HepG2 (cell line): ENCODE results near the gene ELAVL3. TPM values are rescaled to one million over a fixed set of nuclear protein-coding genes. Genes with fewer than 3 reads are reported as not detected.

ENCODE experiments used
- ATAC-seq: fragments of 200-7000 bp; cut with Tn5 transposase; 3 replicates; pipeline ENCODE4 v1.9.1; 2020; ENCODE audit warnings: mild to moderate bottlenecking, moderate library complexity
- BruUV-seq: library from RNA; stranded (reverse); fragments of 400-500 nt; replicated peaks from 2 replicates; lab custom pipeline; 2021; lab: Mats Ljungman, UMichigan
- CTCF ChIA-PET: fragments of 300-600 bp; formaldehyde crosslinking; extraction: SDS; loops from one replicate; lab custom pipeline; 2021; ENCODE audit warnings: low total read pairs, inconsistent platforms, low intra/inter-chr PET ratio; lab: Yijun Ruan, JAX
- POLR2A ChIA-PET: fragments of 350-600 bp; sonication (Branson Sonifier 250); formaldehyde crosslinking; loops from one replicate; lab custom pipeline; 2020; ENCODE audit warnings: antibody characterized with exemption, inconsistent platforms; lab: Yijun Ruan, JAX
- DNase-seq: peaks from one replicate; pipeline ENCODE4 v3.0.0-alpha.2; 2015; ENCODE audit warnings: low spot score
- FAIRE-seq: peaks from 3 replicates; lab custom pipeline; 2011; peaks lifted over from hg19 to GRCh38; lab: Jason Lieb, UNC
- H2AFZ ChIP-seq: one replicate; pipeline ENCODE4 v1.6.1; 2011; ENCODE audit warnings: low read length, inconsistent platforms
- H3K27ac ChIP-seq: fragments of 300-600 bp; 3 replicates; pipeline ENCODE4 v1.8.0; 2011; ENCODE audit warnings: mixed run types, mild to moderate bottlenecking, mixed read lengths, low read length, inconsistent platforms; ENCODE audit not compliant: insufficient read depth; ENCODE audit errors: extremely low read length
- H3K27me3 ChIP-seq, 2 experiments: fragments of 200-600 bp in 1 of 2; 2 replicates in 1 of 2; 3 replicates in 1 of 2; pipeline versions ENCODE4 v1.6.0 to v1.8.0; 2011; ENCODE audit warnings: low read length in 2 of 2, mild to moderate bottlenecking in 2 of 2, moderate library complexity in 2 of 2, inconsistent platforms in 1 of 2; ENCODE audit not compliant: insufficient read depth in 2 of 2, control insufficient read depth in 1 of 2
- H3K36me3 ChIP-seq, 2 experiments: fragments of 200-600 bp in 1 of 2; replicated peaks in 1 of 2; 2 replicates in 1 of 2; 3 replicates in 1 of 2; pipeline versions ENCODE4 v1.5.1 to v1.8.0; 2011; ENCODE audit warnings: low read length in 2 of 2, inconsistent platforms in 1 of 2; ENCODE audit not compliant: insufficient read depth in 2 of 2, control insufficient read depth in 1 of 2
- H3K4me1 ChIP-seq: 2 replicates; pipeline ENCODE4 v1.5.1; 2012; ENCODE audit warnings: low read length, inconsistent platforms; ENCODE audit not compliant: insufficient read depth
- H3K4me2 ChIP-seq: 2 replicates; pipeline ENCODE4 v1.6.0; 2011; ENCODE audit warnings: low read depth, low read length, inconsistent platforms
- H3K4me3 ChIP-seq, 3 experiments: fragments of 200-600 bp in 1 of 3; sonication (generic), shearing (Covaris generic) in 1 of 3; replicated peaks in 1 of 3; 2 replicates each; pipeline ENCODE4 v1.5.1; 2011 to 2016; ENCODE audit warnings: low read length in 3 of 3, inconsistent platforms in 2 of 3, low read depth in 2 of 3, mild to moderate bottlenecking in 2 of 3, control low read depth in 1 of 3, mixed read lengths in 1 of 3; ENCODE audit not compliant: insufficient read depth in 1 of 3
- H3K79me2 ChIP-seq: one replicate; pipeline ENCODE4 v1.6.1; 2011; ENCODE audit warnings: low read length, inconsistent platforms; ENCODE audit not compliant: insufficient read depth
- H3K9ac ChIP-seq: 2 replicates; pipeline ENCODE4 v1.6.0; 2011; ENCODE audit warnings: mild to moderate bottlenecking, low read depth, low read length, inconsistent platforms; ENCODE audit not compliant: insufficient read depth
- H3K9me3 ChIP-seq: 2 replicates; pipeline ENCODE4 v1.5.1; 2012; ENCODE audit warnings: mild to moderate bottlenecking, low read length
- H4K20me1 ChIP-seq: 2 replicates; pipeline ENCODE4 v1.6.0; 2011; ENCODE audit warnings: inconsistent platforms, mild to moderate bottlenecking, low read length, moderate library complexity; ENCODE audit not compliant: insufficient read depth
- ATF1 ChIP-seq: IDR thresholded peaks from 2 replicates; pipeline ENCODE4 v1.6.1; 2016; ENCODE audit warnings: mild to moderate bottlenecking, control low read depth
- GPN1 ChIP-seq: sonication (generic); formaldehyde crosslinking; IDR thresholded peaks from 2 replicates; pipeline ENCODE4 v1.5.1; 2020; ENCODE audit warnings: missing genetic modification reagents, borderline replicate concordance
- HNRNPL ChIP-seq: fragments of 200-400 bp; formaldehyde crosslinking; IDR thresholded peaks from 2 replicates; pipeline ENCODE4 v1.6.1; 2017; ENCODE audit warnings: mild to moderate bottlenecking, low read depth, low read length
- JUN ChIP-seq: sonication (generic); formaldehyde crosslinking; IDR thresholded peaks from 2 replicates; pipeline ENCODE4 v1.4.0; 2020; ENCODE audit warnings: mild to moderate bottlenecking, missing genetic modification reagents
- KLF9 ChIP-seq: IDR thresholded peaks from 2 replicates; pipeline ENCODE4 v1.6.1; 2016; ENCODE audit warnings: low read depth
- NFIC ChIP-seq: IDR thresholded peaks from 2 replicates; pipeline ENCODE4 v1.6.1; 2012; ENCODE audit warnings: mild to moderate bottlenecking, low read length, inconsistent platforms
- POLR2AphosphoS5 ChIP-seq: IDR thresholded peaks from 2 replicates; pipeline ENCODE4 v1.6.1; 2012; ENCODE audit warnings: low read depth, low read length
- RNF219 ChIP-seq: sonication (generic); formaldehyde crosslinking; IDR thresholded peaks from 2 replicates; pipeline ENCODE4 v1.5.0; 2020; ENCODE audit warnings: mild to moderate bottlenecking, missing genetic modification reagents
- RORA ChIP-seq: sonication (generic); formaldehyde crosslinking; IDR thresholded peaks from 2 replicates; pipeline ENCODE4 v1.5.0; 2020; ENCODE audit warnings: mild to moderate bottlenecking, missing genetic modification reagents, moderate library complexity
- SALL1 ChIP-seq: sonication (generic); formaldehyde crosslinking; IDR thresholded peaks from 2 replicates; pipeline ENCODE4 v1.8.0; 2022; ENCODE audit warnings: mild to moderate bottlenecking, missing genetic modification reagents
- ZBTB1 ChIP-seq: sonication (generic); formaldehyde crosslinking; IDR thresholded peaks from 2 replicates; pipeline ENCODE4 v1.4.0; 2020; ENCODE audit warnings: missing genetic modification reagents, borderline replicate concordance
- ZNF33B ChIP-seq: sonication (generic); formaldehyde crosslinking; IDR thresholded peaks from 2 replicates; pipeline ENCODE4 v1.5.1; 2020; ENCODE audit warnings: mild to moderate bottlenecking, missing genetic modification reagents
- ZNF746 ChIP-seq: sonication (generic); formaldehyde crosslinking; IDR thresholded peaks from 2 replicates; pipeline ENCODE4 v1.8.0; 2022; ENCODE audit warnings: mild to moderate bottlenecking, missing genetic modification reagents
- ZSCAN20 ChIP-seq: sonication (generic); formaldehyde crosslinking; IDR thresholded peaks from 2 replicates; pipeline ENCODE4 v1.4.0; 2020; ENCODE audit warnings: missing genetic modification reagents, mild to moderate bottlenecking, borderline replicate concordance
- WGBS: methylation state at CpG from one replicate; pipeline ENCODE4 v1.1.6; 2017; ENCODE audit warnings: low lambda C conversion rate; 5-methylcytosine and 5-hydroxymethylcytosine counted together
- in situ Hi-C: cut with HindIII; loops from 2 replicates; pipeline ENCODE4 v1.10.0; 2017; ENCODE audit warnings: low pct_unique_long_range_greater_than_20kb; ENCODE audit not compliant: extremely low pct_ligation_motif_present
- intact Hi-C: fragments of 100-400 bp; cut with micrococcal nuclease; formaldehyde crosslinking; loops from one replicate; pipeline ENCODE4 v1.10.0; 2022; ENCODE audit not compliant: unreplicated experiment
- polyA plus RNA-seq, 8 experiments: library from polyadenylated mRNA; depleted of rRNA in 3 of 8; stranded (reverse) in 7 of 8; unstranded in 1 of 8; fragments of >200 nt; fragmentation: Illumina TruSeq in 4 of 8; extraction: Trizol in 4 of 8; gene quantifications; 2 replicates each; pipeline versions ENCODE4 v1.2.1 to v1.2.3, GENCODE V29; 2011 to 2016; ENCODE audit warnings: low read depth in 4 of 8, missing spikeins in 1 of 8, mixed read lengths in 1 of 8; ENCODE audit not compliant: insufficient read depth in 1 of 8
- total RNA-seq, 5 experiments: library from RNA; depleted of rRNA; stranded (reverse); fragments of >200 nt; fragmentation: Illumina TruSeq; extraction: Trizol; gene quantifications; 2 replicates each; pipeline ENCODE4 v1.2.3, GENCODE V29; 2016; ENCODE audit warnings: low read depth in 1 of 5
- TF ChIP-seq, protein P1 (sequence below): sonication (generic); formaldehyde crosslinking; IDR thresholded peaks from 2 replicates; pipeline ENCODE4 v1.8.0; 2022; ENCODE audit warnings: missing genetic modification reagents, mild to moderate bottlenecking, moderate library complexity, borderline replicate concordance

The ELAVL3 gene
- total and polyA plus RNA-seq, 2 of the 13 experiments (the other 11 are each of a cell fraction or from before 2014, with no cell fraction given), result 0.03 TPM; not detected in 1

GRCh38 chr19:11416346-11417052 is 64.3 kb downstream of the ELAVL3 start:
- H3K9me3 ChIP-seq, result no peaks in the 10 kb centered on the region
- no TSS peak for BruUV-seq
- TF ChIP-seq HNRNPL, result 0 out of 2 replicates have a peak, but pooled peaks have one; percentile 54
- TF ChIP-seq ZSCAN20 (CRISPR knock-in tag), result no peak
- TF ChIP-seq, all 625 proteins: peak for 1
- H2AFZ ChIP-seq, result no peak overlapping the region
- H3K9ac ChIP-seq, result no peak overlapping the region
- H4K20me1 ChIP-seq, result no peaks in the 10 kb centered on the region
- CTCF ChIA-PET, result no interaction called here
- POLR2A ChIA-PET, result interaction anchor here (0.8 to 1.1 kb wide), 2 partner anchors 39 to 42 kb away, joined by 4 to 6 read pairs; partner anchors contain the start of gene SWSAP1
- 80% methylated on average over 13 of the region's 17 CpGs for WGBS
- peaks cover 0 to 9% of the 10 kb centered on the region in 2 experiments; a peak in 2 of 5 replicates for H3K27me3 ChIP-seq
- H3K27ac ChIP-seq, result no peak overlapping the region
- intact Hi-C loops (no loop called here), in situ Hi-C loops (no loop called here)
- DNase-seq (no peak), ATAC-seq (no peak), FAIRE-seq (no peak)
- H3K4me3 ChIP-seq, result no peak overlapping the region
- no peaks in the 10 kb centered on the region for H3K36me3 ChIP-seq
- H3K79me2 ChIP-seq, result no peaks in the 10 kb centered on the region
- H3K4me1 ChIP-seq, result peaks cover 23% of the 10 kb centered on the region
- no peak overlapping the region for H3K4me2 ChIP-seq

GRCh38 chr19:11414544-11414943 is 66.3 kb downstream of the ELAVL3 start:
- Histone ChIP-seq H3K4me2 (no peak overlapping the region), H3K79me2 (no peaks in the 10 kb centered on the region), H3K9ac (no peak overlapping the region), H3K27me3 (no peaks in the 10 kb centered on the region), H2AFZ (no peak overlapping the region), H3K4me3 (no peak overlapping the region), H4K20me1 (no peaks in the 10 kb centered on the region), H3K27ac (no peak overlapping the region), H3K36me3 (no peaks in the 10 kb centered on the region), H3K9me3 (no peaks in the 10 kb centered on the region), H3K4me1 (peaks cover 3% of the 10 kb centered on the region)
- intact Hi-C loops, result no loop called here
- no peak for ATAC-seq
- WGBS, result 98% methylated on average over 2 of the region's 2 CpGs
- no peak for FAIRE-seq
- in situ Hi-C loops, result no loop called here
- DNase-seq, result no peak
- ChIA-PET CTCF (no interaction called here), POLR2A (no interaction called here)
- no TSS peak for BruUV-seq
- TF ChIP-seq KLF9 (CRISPR knock-in tag) (no peak), SALL1 (CRISPR knock-in tag) (no peak), ZBTB1 (CRISPR knock-in tag) (no peak), POLR2AphosphoS5 (no peak), ATF1 (CRISPR knock-in tag) (no peak), ZNF746 (no peak), RORA (no peak), ZNF33B (CRISPR knock-in tag) (no peak), GPN1 (CRISPR knock-in tag) (no peak), JUN (no peak), RNF219 (CRISPR knock-in tag) (no peak), NFIC (no peak)
- TF ChIP-seq, protein P1, sequence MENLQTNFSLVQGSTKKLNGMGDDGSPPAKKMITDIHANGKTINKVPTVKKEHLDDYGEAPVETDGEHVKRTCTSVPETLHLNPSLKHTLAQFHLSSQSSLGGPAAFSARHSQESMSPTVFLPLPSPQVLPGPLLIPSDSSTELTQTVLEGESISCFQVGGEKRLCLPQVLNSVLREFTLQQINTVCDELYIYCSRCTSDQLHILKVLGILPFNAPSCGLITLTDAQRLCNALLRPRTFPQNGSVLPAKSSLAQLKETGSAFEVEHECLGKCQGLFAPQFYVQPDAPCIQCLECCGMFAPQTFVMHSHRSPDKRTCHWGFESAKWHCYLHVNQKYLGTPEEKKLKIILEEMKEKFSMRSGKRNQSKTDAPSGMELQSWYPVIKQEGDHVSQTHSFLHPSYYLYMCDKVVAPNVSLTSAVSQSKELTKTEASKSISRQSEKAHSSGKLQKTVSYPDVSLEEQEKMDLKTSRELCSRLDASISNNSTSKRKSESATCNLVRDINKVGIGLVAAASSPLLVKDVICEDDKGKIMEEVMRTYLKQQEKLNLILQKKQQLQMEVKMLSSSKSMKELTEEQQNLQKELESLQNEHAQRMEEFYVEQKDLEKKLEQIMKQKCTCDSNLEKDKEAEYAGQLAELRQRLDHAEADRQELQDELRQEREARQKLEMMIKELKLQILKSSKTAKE (CRISPR knock-in tag), result no peak
